Activated CD4-positive, alpha-beta T cell treated with anti-CD3 and anti-CD28 coated beads, Interleukin-2, amount 50 U/mL, for 16 hours (primary cell): ENCODE measurements around the gene CCDC88C.

Experiments used
- DNase-seq: peaks from one replicate; pipeline ENCODE4 v3.0.0-alpha.2; 2020

Gene CCDC88C

GRCh38 chr14:91342206-91342760, 75.3 kb downstream of the CCDC88C start:
- DNase-seq, result no peak

DNA sequence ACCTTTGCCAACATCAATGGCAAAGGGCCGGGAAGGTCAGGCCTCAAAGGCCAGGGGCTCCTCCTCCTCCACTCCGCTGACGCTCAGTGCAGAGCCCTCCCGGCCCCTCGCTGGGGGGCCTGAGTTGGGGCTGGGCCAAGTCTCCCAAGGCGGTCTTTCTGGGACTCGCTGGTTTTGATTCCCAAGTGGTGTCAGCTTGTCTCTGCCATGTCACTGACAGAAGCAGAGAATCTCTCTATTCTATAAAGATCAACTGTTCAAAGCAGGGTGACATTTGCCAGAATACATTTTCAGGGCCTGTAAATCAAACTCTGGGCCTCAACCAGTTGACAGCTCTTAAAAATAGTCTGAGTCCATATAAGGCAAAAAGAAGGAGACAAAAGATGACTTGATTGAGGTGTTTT, 75.9 kb downstream of the CCDC88C start:
- no peak for DNase-seq

DNA sequence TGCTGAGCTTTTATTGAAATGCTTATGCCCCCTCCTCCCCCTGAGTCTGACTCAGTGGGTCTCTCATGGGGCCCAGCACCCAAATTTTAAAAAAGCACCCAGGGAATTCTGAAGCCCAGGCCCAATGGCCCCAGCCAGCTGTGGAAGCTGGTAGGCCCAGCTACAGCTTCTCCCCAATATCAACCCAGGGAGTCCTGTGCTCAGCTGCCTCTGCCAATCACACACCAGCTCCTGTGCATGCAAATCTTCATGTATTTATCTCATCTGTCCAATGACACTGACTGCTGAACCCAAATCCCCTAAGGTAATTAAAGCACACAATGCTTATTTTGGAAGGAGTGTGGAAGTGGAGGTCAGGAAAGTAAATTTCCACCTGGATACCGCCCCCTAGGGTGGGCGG, 76.3 kb downstream of the CCDC88C start:
- DNase-seq, result no peak

DNA sequence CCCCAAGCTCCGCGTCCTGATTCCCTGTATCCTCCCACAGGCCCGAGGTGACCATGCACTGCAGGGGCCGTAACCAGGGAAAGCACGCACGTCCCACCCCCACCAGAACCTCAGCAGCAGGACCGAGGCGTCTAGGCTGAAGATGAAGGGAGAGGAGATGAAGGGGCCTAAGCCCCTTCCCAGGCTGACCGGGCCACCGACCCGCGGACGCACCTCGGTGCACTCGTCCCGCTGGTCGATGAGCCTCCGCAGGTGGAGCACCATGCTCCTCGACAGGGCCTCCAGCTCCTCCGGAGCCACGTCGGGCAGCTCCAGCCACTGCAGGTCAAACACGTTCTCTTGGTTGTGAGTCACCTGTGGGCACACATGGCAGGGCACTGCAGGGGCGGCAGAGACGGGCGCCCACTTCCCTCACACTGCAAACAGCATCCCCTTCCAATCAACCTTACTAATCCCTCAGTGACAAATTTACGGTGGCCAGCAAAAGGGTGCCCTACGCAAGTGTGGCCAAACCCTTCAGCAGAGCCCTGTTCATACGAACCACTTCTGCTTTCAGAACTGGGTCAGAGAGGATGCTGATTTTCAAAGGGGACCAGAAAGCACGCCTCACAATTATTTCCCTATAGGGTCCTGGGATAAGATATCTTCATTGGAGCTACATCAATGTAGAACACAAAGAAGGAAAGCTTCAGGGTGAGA, 77.8 kb downstream of the CCDC88C start:
- no peak for DNase-seq

DNA sequence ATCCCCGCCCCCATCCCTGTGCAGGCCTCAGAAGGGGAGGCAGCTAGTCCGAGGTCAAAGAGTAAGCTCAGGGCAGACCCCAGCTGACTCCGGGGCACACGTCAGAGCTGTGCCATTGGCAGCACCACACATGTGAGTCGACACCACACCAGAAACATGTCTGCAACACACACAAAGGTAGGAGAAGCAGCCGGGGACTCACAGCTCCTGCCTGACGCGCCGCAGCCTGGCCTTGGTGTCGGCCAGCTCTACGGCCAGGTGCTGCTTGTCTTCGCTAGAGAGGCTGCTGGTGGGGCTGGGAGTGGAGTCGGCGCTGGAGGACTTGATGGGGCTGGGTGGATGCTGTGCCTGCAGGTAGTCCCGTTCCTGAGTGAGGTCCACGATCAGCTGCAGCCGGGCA, 78.5 kb downstream of the CCDC88C start:
- no peak for DNase-seq

GRCh38 chr14:91338379-91338778, 79.2 kb downstream of the CCDC88C start:
- no peak for DNase-seq

DNA sequence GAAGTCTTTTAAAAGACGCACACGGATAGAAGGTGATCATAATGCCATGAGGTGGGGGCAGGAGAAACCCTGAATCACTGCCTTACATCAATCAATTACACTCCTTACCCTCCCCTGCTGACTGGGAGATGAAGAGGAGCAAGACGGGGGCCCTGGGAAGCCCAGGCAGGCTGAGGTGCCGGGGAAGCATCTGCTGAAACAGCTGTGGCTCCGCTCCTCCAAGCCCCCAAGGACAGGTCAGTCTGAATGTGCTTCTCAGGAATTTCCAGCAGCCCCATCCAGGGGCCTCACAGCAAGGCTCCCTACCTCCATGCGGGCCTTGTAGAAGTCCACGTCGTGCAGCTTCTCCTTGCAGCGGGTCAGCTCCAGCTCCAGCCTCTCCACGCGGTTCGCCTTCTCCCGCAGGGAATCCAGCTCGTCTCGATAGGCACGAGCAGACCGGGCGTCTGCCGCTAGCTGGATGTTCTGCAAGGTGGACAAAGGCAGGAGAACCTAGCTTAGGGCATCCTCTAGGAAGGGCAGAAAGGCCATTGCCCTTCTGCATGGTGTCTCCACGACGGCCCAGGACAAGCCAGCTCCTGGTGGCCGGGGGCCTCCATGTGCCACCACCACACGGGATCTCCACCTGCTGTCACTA, 79.8 kb downstream of the CCDC88C start:
- DNase-seq, result no peak

DNA sequence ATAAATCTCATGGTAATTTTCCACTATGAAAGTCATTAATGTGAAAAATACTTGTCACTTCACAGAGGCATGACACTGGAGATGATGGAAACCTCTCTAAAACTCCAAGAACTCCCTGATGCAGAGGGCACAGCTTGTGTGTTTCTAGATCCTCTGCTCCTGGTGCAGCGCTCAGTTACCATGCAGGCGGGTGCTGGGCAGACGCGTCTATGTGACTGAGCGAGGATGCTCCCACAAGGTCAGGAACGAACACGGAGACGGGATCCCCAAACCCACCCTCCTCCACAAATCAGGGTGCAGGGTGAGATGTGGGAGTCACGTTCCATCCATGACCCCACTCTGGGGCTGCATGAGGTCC, 81.5 kb downstream of the CCDC88C start:
- DNase-seq, result no peak

GRCh38 chr14:91335191-91336092, 82.2 kb downstream of the CCDC88C start:
- no peak for DNase-seq

GRCh38 chr14:91333650-91334039, 84.0 kb downstream of the CCDC88C start:
- DNase-seq, result no peak

GRCh38 chr14:91332986-91333649, 84.5 kb downstream of the CCDC88C start:
- DNase-seq, result no peak

- no peak for DNase-seq
Measured at GRCh38 chr14:91332171-91332985, 85.2 kb downstream of the CCDC88C start.

- no peak for DNase-seq
Measured at GRCh38 chr14:91331721-91332120, 85.9 kb downstream of the CCDC88C start.

GRCh38 chr14:91330856-91331255, 86.8 kb downstream of the CCDC88C start:
- DNase-seq, result no peak

DNA sequence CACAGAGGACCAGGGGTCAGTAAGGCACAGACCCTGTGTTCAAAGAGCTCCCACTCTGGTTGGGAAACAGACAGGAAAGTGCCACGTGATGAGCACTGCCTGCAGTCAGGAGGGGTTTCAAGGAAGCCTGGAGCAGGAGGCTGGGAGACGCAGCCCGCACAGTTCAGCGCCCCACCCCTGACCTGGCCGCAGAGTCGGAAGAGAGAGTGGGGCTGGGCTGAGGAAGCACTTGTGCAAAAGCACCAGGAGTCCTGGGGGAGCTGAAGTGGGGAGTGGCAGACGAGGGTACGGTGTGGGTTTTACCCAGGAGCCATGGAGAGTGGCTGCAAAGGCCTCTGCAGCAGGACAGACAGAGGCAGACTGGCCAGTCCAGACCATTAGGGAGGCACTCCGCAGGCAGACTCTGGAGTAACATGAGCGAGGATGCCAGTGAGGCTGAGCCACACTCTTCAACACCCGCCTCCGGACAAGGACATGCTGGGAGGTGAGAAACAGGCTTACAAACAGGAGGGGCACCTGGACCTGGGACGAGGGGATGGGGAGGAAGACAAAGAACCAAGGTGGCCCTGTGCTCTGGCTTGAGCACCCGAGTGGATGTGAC, 87.4 kb downstream of the CCDC88C start:
- DNase-seq, result no peak

DNA sequence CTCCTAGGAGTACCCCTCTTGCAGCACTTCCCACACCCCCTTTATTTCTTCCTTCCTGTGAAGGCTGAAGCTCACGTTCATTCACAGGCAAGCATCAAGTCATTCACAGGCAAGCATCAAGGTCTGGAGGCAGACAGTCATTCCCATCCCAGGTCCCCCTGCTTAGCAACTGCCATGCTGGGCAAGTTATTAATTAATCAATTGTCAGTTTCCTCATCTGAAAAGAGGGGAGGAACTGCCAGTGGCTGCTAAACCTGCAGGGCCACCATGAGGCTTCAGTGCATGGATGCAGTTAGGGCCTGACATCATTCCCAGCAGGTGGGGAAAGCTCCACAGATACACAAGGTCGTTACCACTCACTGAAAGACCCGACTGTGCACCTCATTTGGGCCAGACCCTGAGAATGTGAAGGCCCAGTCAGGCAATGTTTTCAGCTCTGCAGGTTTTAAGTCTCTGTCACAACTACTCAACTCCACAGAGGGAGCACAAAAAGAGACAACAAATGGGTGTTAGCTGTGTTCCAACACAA, 88.1 kb downstream of the CCDC88C start:
- DNase-seq, result no peak

GRCh38 chr14:91328313-91329050, 89.1 kb downstream of the CCDC88C start:
- no peak for DNase-seq

DNA sequence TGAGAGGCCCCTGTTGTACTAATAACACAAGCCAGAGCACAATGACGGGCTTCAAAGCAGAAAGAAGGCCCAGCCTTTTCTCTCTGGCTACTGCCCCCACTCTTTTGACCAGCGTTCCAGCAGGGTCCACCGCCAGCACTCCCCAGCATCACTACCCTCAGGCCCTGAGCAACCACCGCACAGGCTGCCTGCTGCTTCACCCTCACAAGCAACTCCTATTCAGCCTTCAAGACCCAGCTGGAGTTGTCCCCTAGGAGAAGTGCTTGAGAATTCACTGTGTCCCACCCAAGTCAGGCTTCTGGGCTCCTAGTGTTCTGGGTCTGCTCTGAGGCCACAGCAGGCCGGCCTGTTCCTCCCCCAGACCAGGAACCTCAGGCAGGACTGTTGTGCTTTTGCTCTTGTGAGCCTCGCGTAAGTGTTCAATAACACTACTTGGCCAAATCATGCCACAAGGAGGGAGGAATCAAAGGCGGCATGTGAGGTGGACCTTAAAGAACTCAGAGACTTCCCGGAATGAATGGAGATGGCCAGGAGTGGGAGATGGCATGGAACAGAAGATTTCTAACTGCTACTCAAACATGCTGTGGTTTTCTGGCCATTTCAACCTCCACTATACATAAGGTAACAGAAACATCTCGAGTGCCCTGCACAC, 89.8 kb downstream of the CCDC88C start:
- no peak for DNase-seq

DNA sequence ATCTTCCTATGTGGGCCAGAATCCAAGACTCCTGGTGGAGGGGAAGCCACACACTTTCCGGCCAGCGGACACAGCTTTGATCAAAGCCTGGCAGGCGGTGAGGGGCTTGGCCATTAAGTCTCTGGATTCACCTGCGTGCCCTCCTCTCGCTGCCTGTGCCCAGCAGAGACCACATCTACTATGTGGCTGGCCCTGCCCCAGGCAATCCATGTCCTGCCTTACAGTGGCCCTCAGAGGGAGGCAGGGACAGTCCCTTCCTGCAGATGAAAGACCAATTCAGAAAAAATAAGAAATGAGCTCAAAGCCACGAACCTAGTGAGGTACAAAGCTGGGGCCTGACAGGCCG, 90.4 kb downstream of the CCDC88C start:
- DNase-seq, result no peak
